ENCODE results near the gene MLH3. TPM values are rescaled to one million over a fixed set of nuclear protein-coding genes. Genes with fewer than 3 reads are reported as not detected.

MLH3 gene
- polyA plus RNA-seq, 1 of the 3 experiments (the other 2 are of a cell fraction): 3.8 TPM

DNA sequence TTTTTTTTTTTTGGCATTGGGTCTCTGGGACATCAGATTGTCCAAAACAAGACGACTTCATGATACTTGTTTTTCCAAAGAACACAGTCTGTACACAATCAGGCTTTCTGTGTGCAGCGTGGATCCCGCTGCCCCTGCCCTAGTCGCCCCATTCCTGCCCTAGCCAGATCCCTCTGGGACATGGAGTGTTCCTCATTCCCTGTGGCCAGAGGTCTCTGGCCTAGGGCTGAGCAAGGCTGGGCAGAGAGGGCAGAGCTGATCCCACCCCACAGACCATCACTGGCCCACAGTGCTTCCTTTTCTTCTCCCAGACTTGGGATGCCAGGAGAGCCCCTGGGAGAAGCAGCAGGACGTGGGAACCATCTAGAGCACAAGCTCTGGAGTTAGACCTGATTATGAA lies 69.4 kb downstream of the MLH3 start:
- POLR2A ChIA-PET: no interaction called here
- H3K27me3 ChIP-seq (ENCODE audit: insufficient read depth): no peaks in the 10 kb centered on the region
- H2AFZ ChIP-seq (ENCODE audit: low read depth): no peak overlapping the region
- no peaks in the 10 kb centered on the region for H3K79me2 ChIP-seq (ENCODE audit: insufficient read depth)
- DNase-seq: no peak
- no peaks in the 10 kb centered on the region for H4K20me1 ChIP-seq (ENCODE audit: insufficient read depth)
- no peak overlapping the region for H3K4me3 ChIP-seq (ENCODE audit: low read depth in 2 of 2, low read length in 1 of 2)
- CTCF ChIA-PET: interaction anchor here (1.1 to 1.6 kb wide), 3 partner anchors 21 to 37 kb away, joined by 3 read pairs; partner anchors contain the start of gene EIF2B2
- H3K9me3 ChIP-seq: no peaks in the 10 kb centered on the region
- H3F3A ChIP-seq (replicated peaks; ENCODE audit: insufficient read depth): no peaks in the 10 kb centered on the region
- H3K4me2 ChIP-seq: no peak overlapping the region
- H3K9ac ChIP-seq: no peak overlapping the region
- H3K9me2 ChIP-seq: no peaks in the 10 kb centered on the region
- TF ChIP-seq ZBTB33 (IDR thresholded peaks at IDR 0.05; ENCODE audit: borderline replicate concordance, low read depth): no peak
- no peak for TF ChIP-seq NRF1 (IDR thresholded peaks at IDR 0.05; ENCODE audit: low read depth, low read length)
- TF ChIP-seq SMC3 (IDR thresholded peaks at IDR 0.05; ENCODE audit: low read depth, low read length): no peak
- no peak for TF ChIP-seq RAD21 (IDR thresholded peaks at IDR 0.05; ENCODE audit: low read length)
- TF ChIP-seq MEF2A (IDR thresholded peaks at IDR 0.05; ENCODE audit: borderline replicate concordance, low read depth): no peak
- no peak for TF ChIP-seq CHD2 (IDR thresholded peaks at IDR 0.05; ENCODE audit: low read length, partially characterized antibody)
- no peak for TF ChIP-seq SIN3A (IDR thresholded peaks at IDR 0.05; ENCODE audit: borderline replicate concordance, low read depth, low read length)
- TF ChIP-seq GABPA (IDR thresholded peaks at IDR 0.05; ENCODE audit: low read depth): no peak
- TF ChIP-seq REST (IDR thresholded peaks at IDR 0.05; ENCODE audit: low read depth, low read length): no peak
- no peak for TF ChIP-seq FOXM1 (IDR thresholded peaks at IDR 0.05; ENCODE audit: low read depth)
- no peak for TF ChIP-seq RFX5 (IDR thresholded peaks at IDR 0.05; ENCODE audit: low read length)
- TF ChIP-seq TAF1 (IDR thresholded peaks at IDR 0.05; ENCODE audit: borderline replicate concordance, low read depth, low read length): no peak
- TF ChIP-seq, protein P1, sequence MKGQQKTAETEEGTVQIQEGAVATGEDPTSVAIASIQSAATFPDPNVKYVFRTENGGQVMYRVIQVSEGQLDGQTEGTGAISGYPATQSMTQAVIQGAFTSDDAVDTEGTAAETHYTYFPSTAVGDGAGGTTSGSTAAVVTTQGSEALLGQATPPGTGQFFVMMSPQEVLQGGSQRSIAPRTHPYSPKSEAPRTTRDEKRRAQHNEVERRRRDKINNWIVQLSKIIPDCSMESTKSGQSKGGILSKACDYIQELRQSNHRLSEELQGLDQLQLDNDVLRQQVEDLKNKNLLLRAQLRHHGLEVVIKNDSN (IDR thresholded peaks at IDR 0.05; ENCODE audit: borderline replicate concordance, low read depth): no peak
- TF ChIP-seq, protein P2, sequence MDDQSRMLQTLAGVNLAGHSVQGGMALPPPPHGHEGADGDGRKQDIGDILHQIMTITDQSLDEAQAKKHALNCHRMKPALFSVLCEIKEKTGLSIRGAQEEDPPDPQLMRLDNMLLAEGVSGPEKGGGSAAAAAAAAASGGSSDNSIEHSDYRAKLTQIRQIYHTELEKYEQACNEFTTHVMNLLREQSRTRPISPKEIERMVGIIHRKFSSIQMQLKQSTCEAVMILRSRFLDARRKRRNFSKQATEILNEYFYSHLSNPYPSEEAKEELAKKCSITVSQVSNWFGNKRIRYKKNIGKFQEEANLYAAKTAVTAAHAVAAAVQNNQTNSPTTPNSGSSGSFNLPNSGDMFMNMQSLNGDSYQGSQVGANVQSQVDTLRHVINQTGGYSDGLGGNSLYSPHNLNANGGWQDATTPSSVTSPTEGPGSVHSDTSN (IDR thresholded peaks at IDR 0.05): no peak
- no peak for TF ChIP-seq MAX (IDR thresholded peaks at IDR 0.05; ENCODE audit: low read depth)
- TF ChIP-seq IRF3 (IDR thresholded peaks at IDR 0.05; ENCODE audit: low read depth, low read length): no peak
- TF ChIP-seq FOXJ3 (CRISPR knock-in tag; IDR thresholded peaks at IDR 0.05): no peak
- TF ChIP-seq NFIC (IDR thresholded peaks at IDR 0.05; ENCODE audit: borderline replicate concordance): no peak
- H3K27ac ChIP-seq (ENCODE audit: low read depth in 2 of 2, low read length in 1 of 2): no peak overlapping the region
- WGBS (ENCODE audit: low lambda C conversion rate): 89% methylated on average over 5 of the region's 5 CpGs
- H3K4me1 ChIP-seq (ENCODE audit: control insufficient read depth in 1 of 2, insufficient read depth in 2 of 2, low read depth in 1 of 2, low read length in 1 of 2): peaks cover 35 to 45% of the 10 kb centered on the region in 2 experiments; a peak in 3 of 4 replicates
- H3K36me3 ChIP-seq (replicated peaks in 1 of 2; ENCODE audit: control insufficient read depth in 1 of 2, insufficient read depth in 2 of 2, low read length in 1 of 2): no peaks in the 10 kb centered on the region

Data from SK-N-SH (cell line).